Vagina (tissue), 2 donors: Measurements from ENCODE around the gene PHF5A.
A peak's percentile ranks its signal among the peaks of the same experiment; 100 is the strongest.

ENCODE experiments used
- CTCF ChIP-seq, 3 experiments: fragments of 450-650 bp in 2 of 3; fragments of 200-600 bp in 1 of 3; sonication (generic) in 1 of 3; IDR thresholded peaks; one replicate each; pipeline ENCODE4 v1.5.1; 2017 to 2019; ENCODE audit warnings: antibody characterized with exemption in 3 of 3, mild to moderate bottlenecking in 2 of 3, moderate library complexity in 2 of 3
- POLR2A ChIP-seq, 2 donors: fragments of 450-650 bp; IDR thresholded peaks; one replicate each; pipeline ENCODE4 v1.6.1; 2017; ENCODE audit warnings: antibody characterized with exemption in 2 of 2, mild to moderate bottlenecking in 2 of 2, moderate library complexity in 2 of 2
- POLR2AphosphoS5 ChIP-seq, 2 donors: sonication (generic); formaldehyde crosslinking; IDR thresholded peaks; one replicate each; pipeline ENCODE4 v1.9.0; 2017; ENCODE audit warnings: antibody characterized with exemption in 2 of 2, mild to moderate bottlenecking in 2 of 2, low read depth in 1 of 2; ENCODE audit not compliant: insufficient read depth in 1 of 2

GRCh38 chr22:41481131-41481830 is 12.8 kb upstream of the PHF5A start:
- TF ChIP-seq CTCF (IDR thresholded peaks at IDR 0.05) (no peak), POLR2A (IDR thresholded peaks at IDR 0.05) (no peak), POLR2AphosphoS5 (IDR thresholded peaks at IDR 0.05; ENCODE audit: insufficient read depth in 1 of 2, low read depth in 1 of 2) (peak in 1 of 2 donors; percentile 23)
